ENCODE results near the gene MTUS2.

The MTUS2 gene

DNA sequence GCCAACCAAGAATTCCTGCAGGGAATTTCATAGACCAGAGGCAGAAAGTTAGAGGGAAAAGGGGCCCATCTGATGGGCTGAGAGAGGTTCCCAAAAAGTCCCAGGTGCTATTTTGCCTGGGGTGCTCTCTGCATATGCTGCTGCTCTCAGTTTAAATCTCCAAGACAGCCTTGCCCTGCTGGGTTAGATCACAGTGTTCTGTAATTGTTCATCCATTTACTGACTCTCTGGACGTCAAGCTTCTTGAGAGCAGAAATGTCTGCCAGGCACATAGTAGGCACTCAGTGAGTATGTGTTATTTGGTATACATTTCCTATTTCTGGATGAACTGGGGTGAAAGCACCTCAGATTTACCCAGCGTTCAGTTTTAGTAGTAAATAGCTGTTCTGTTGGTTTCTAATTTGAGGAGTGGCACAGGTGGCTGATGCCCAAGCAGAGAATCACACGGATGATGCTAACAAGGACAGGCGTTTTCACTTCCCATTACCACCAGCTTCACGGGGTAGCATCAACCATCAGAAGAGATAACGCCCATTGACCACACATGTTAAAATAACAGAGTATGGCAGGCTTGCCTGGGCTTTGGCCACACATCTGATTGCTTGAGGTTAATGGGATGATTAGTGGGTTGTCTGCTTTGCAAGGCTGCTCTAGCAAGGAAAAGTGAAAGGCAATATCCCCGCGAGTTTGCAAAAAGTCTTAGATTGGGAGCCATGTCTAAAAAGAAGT lies 614.2 kb downstream of the MTUS2 start:
- DNase-seq (no peak), ATAC-seq (ENCODE audit: insufficient read depth, low read depth) (no peak)
- Histone ChIP-seq H3K36me3 (ENCODE audit: insufficient read depth, low read length) (no peaks in the 10 kb centered on the region), H3K9me3 (ENCODE audit: insufficient read depth, low read length, severe bottlenecking) (no peaks in the 10 kb centered on the region), H3K27me3 (ENCODE audit: insufficient read depth, low read length, poor library complexity) (no peaks in the 10 kb centered on the region), H4K20me1 (ENCODE audit: insufficient read depth, low read length) (no peaks in the 10 kb centered on the region), H3K79me2 (ENCODE audit: insufficient read depth, low read length) (no peaks in the 10 kb centered on the region), H3K9ac (ENCODE audit: low read depth, low read length) (no peak overlapping the region), H3K4me1 (ENCODE audit: insufficient read depth, low read length) (no peaks in the 10 kb centered on the region), H3K27ac (ENCODE audit: low read length) (no peak overlapping the region), H3K4me2 (ENCODE audit: insufficient read depth, low read length) (no peak overlapping the region), H3K4me3 (ENCODE audit: low read depth in 1 of 2, low read length in 2 of 2) (no peak overlapping the region), H2AFZ (ENCODE audit: low read depth, low read length) (no peak overlapping the region)
- no peak for TF ChIP-seq EZH2 (IDR thresholded peaks at IDR 0.05; ENCODE audit: borderline replicate concordance, low read depth, low read length, severe bottlenecking)
- TF ChIP-seq, protein P1, sequence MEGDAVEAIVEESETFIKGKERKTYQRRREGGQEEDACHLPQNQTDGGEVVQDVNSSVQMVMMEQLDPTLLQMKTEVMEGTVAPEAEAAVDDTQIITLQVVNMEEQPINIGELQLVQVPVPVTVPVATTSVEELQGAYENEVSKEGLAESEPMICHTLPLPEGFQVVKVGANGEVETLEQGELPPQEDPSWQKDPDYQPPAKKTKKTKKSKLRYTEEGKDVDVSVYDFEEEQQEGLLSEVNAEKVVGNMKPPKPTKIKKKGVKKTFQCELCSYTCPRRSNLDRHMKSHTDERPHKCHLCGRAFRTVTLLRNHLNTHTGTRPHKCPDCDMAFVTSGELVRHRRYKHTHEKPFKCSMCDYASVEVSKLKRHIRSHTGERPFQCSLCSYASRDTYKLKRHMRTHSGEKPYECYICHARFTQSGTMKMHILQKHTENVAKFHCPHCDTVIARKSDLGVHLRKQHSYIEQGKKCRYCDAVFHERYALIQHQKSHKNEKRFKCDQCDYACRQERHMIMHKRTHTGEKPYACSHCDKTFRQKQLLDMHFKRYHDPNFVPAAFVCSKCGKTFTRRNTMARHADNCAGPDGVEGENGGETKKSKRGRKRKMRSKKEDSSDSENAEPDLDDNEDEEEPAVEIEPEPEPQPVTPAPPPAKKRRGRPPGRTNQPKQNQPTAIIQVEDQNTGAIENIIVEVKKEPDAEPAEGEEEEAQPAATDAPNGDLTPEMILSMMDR (IDR thresholded peaks at IDR 0.05; ENCODE audit: borderline replicate concordance, extremely low read depth, low read length, poor library complexity, severe bottlenecking), result no peak

DNA sequence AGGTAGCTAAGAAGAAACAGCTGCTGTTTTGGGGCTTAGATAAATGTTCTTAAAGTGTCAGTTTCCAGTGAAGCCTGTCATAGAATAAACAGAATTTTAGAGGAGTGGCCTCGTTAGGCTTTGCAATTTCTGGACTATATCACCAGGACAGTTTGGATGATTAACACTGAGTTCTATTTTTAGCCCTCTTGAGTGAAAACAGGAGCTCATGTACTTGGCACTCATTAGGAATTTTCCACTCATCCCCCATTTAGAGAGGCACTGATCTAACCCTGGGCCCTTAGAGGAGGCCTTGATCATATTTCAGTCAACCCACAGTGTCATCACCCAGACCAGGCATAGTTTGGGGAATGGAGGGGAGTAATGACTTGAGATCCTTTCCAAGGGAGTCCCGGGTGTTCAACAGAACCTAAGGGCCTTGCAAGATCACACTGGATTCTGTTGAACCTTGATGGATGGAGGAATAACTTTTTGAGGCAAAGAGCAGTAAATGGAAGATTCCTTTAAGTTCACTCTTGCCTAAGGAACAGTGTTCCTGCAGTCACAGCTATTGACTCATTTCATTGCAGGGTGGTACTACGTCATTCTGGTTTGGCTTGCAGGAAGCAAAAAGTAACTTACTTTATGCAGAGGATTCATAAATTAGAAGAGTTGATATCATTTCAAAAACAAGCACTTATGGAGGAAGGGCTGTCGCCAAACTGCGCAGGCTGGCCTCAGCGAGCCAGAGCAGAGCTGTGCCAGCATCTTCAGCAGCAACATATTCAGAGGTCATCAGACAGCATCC lies 615.2 kb downstream of the MTUS2 start:
- Histone ChIP-seq H3K27me3 (ENCODE audit: insufficient read depth, low read length, poor library complexity) (no peaks in the 10 kb centered on the region), H3K4me3 (ENCODE audit: low read depth in 1 of 2, low read length in 2 of 2) (no peak overlapping the region), H2AFZ (ENCODE audit: low read depth, low read length) (no peak overlapping the region), H3K4me2 (ENCODE audit: insufficient read depth, low read length) (no peak overlapping the region), H3K27ac (ENCODE audit: low read length) (no peak overlapping the region), H3K9me3 (ENCODE audit: insufficient read depth, low read length, severe bottlenecking) (no peaks in the 10 kb centered on the region), H4K20me1 (ENCODE audit: insufficient read depth, low read length) (no peaks in the 10 kb centered on the region), H3K4me1 (ENCODE audit: insufficient read depth, low read length) (no peaks in the 10 kb centered on the region), H3K36me3 (ENCODE audit: insufficient read depth, low read length) (no peaks in the 10 kb centered on the region), H3K79me2 (ENCODE audit: insufficient read depth, low read length) (no peaks in the 10 kb centered on the region), H3K9ac (ENCODE audit: low read depth, low read length) (no peak overlapping the region)
- TF ChIP-seq EZH2 (IDR thresholded peaks at IDR 0.05; ENCODE audit: borderline replicate concordance, low read depth, low read length, severe bottlenecking), result no peak
- ATAC-seq (ENCODE audit: insufficient read depth, low read depth) (no peak), DNase-seq (no peak)

DNA sequence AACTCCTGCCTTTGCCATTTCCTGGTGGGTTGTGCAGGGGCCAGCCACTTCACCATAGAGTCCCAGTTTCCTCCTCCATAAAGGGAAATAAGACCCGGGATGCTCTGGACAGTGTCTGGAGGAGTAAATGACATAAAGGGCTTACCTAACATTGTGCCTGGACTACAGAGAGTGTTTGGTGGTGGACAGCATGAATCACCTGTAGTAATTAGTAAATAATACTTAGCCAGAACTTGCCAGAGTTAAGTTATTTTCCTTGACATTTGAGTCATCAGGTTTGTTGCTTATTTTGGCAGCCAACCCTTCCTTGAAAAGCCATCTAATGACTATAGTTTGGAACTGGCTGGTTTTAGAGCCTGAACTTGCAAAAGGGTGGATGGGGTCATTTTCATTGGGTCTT lies 616.2 kb downstream of the MTUS2 start:
- no peaks in the 10 kb centered on the region for H3K4me1 ChIP-seq (ENCODE audit: insufficient read depth, low read length)
- H4K20me1 ChIP-seq (ENCODE audit: insufficient read depth, low read length), result no peaks in the 10 kb centered on the region; the same call in 1 of the 2 replicates
- no peak overlapping the region for H3K4me2 ChIP-seq (ENCODE audit: insufficient read depth, low read length)
- DNase-seq (no peak), ATAC-seq (ENCODE audit: insufficient read depth, low read depth) (no peak)
- no peak overlapping the region for H3K27ac ChIP-seq (ENCODE audit: low read length)
- H3K9me3 ChIP-seq (ENCODE audit: insufficient read depth, low read length, severe bottlenecking), result no peaks in the 10 kb centered on the region
- no peaks in the 10 kb centered on the region for H3K27me3 ChIP-seq (ENCODE audit: insufficient read depth, low read length, poor library complexity)
- H3K36me3 ChIP-seq (ENCODE audit: insufficient read depth, low read length), result peaks cover 4% of the 10 kb centered on the region; the same call in 1 of the 2 replicates
- TF ChIP-seq, protein P1 (IDR thresholded peaks at IDR 0.05; ENCODE audit: borderline replicate concordance, extremely low read depth, low read length, poor library complexity, severe bottlenecking), result no peak
- no peak for TF ChIP-seq EZH2 (IDR thresholded peaks at IDR 0.05; ENCODE audit: borderline replicate concordance, low read depth, low read length, severe bottlenecking)
- H3K9ac ChIP-seq (ENCODE audit: low read depth, low read length), result no peak overlapping the region
- H3K4me3 ChIP-seq (ENCODE audit: low read depth in 1 of 2, low read length in 2 of 2), result no peak overlapping the region
- no peak overlapping the region for H2AFZ ChIP-seq (ENCODE audit: low read depth, low read length)
- no peaks in the 10 kb centered on the region for H3K79me2 ChIP-seq (ENCODE audit: insufficient read depth, low read length)

GRCh38 chr13:29436721-29437280 lies 616.7 kb downstream of the MTUS2 start:
- Histone ChIP-seq H3K9me3 (ENCODE audit: insufficient read depth, low read length, severe bottlenecking) (no peaks in the 10 kb centered on the region), H3K27ac (ENCODE audit: low read length) (no peak overlapping the region), H3K27me3 (ENCODE audit: insufficient read depth, low read length, poor library complexity) (no peaks in the 10 kb centered on the region), H3K4me2 (ENCODE audit: insufficient read depth, low read length) (no peak overlapping the region), H3K4me1 (ENCODE audit: insufficient read depth, low read length) (no peaks in the 10 kb centered on the region), H2AFZ (ENCODE audit: low read depth, low read length) (no peak overlapping the region), H3K79me2 (ENCODE audit: insufficient read depth, low read length) (no peaks in the 10 kb centered on the region), H3K36me3 (ENCODE audit: insufficient read depth, low read length) (peaks cover 8% of the 10 kb centered on the region; the same call in 1 of the 2 replicates), H3K4me3 (ENCODE audit: low read depth in 1 of 2, low read length in 2 of 2) (no peak overlapping the region), H3K9ac (ENCODE audit: low read depth, low read length) (no peak overlapping the region), H4K20me1 (ENCODE audit: insufficient read depth, low read length) (peaks cover 4% of the 10 kb centered on the region; the same call in 1 of the 2 replicates)
- ATAC-seq (ENCODE audit: insufficient read depth, low read depth) (no peak), DNase-seq (no peak)
- TF ChIP-seq EZH2 (IDR thresholded peaks at IDR 0.05; ENCODE audit: borderline replicate concordance, low read depth, low read length, severe bottlenecking), result no peak
- TF ChIP-seq, protein P1 (IDR thresholded peaks at IDR 0.05; ENCODE audit: borderline replicate concordance, extremely low read depth, low read length, poor library complexity, severe bottlenecking), result no peak

Measured in DND-41 (cell line).